Amygdala (tissue), 56 donors: ENCODE measurements around the gene SEMA4G.

Source experiments
- DNase-seq, 56 donors: peaks; one replicate each; lab custom pipeline; 2025; lab: John Stamatoyannopoulos, UW

The SEMA4G gene

DNA sequence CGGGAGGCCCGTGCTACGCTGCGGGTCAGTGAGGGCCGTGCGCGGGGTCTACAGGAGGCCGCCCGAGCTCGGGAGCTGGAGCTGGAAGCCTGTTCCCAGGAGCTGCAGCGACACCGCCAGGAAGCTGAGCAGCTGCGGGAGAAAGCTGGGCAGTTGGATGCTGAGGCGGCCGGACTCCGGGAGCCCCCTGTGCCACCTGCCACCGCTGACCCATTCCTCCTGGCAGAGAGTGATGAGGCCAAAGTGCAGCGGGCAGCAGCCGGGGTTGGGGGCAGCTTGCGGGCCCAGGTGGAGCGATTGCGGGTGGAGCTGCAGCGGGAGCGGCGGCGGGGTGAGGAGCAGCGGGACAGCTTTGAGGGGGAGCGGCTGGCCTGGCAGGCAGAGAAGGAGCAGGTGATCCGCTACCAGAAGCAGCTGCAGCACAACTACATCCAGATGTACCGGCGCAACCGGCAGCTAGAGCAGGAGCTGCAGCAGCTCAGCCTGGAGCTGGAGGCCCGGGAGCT is 37.3 kb downstream of the SEMA4G start:
- peak in 15 of 56 donors; percentile 23 to 60 (median 44) for DNase-seq

DNA sequence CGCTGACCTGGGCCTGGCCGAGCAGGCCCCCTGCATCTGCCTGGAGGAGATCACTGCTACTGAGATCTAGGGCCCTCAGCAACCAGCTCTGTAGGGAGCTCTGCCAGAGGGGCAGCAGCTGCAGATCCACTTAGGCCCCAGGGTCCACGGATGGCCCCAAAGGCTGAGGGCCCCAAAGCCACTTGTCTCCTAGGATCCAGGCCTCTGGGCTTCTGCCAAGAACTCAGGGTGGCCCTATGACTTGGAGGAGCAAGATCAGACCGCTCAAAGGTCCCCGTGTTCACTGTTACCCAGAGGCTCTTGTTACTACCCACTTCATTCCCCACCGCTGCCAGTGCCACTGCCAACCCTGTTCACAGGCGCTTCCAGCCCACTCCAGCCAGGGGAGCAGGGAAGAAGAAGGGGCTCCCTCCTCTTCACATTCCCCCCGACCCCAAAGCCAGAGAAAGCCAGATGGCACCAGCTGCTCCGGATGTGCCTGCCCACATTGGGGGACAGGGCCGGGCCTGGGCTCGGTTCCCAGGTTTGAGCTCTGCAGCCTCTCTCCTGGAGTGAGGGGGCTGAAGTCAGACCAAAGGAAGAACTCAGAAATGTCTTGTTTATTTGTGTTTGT is 37.9 kb downstream of the SEMA4G start:
- peak in 13 of 56 donors; percentile 31 to 66 (median 43) for DNase-seq

DNA sequence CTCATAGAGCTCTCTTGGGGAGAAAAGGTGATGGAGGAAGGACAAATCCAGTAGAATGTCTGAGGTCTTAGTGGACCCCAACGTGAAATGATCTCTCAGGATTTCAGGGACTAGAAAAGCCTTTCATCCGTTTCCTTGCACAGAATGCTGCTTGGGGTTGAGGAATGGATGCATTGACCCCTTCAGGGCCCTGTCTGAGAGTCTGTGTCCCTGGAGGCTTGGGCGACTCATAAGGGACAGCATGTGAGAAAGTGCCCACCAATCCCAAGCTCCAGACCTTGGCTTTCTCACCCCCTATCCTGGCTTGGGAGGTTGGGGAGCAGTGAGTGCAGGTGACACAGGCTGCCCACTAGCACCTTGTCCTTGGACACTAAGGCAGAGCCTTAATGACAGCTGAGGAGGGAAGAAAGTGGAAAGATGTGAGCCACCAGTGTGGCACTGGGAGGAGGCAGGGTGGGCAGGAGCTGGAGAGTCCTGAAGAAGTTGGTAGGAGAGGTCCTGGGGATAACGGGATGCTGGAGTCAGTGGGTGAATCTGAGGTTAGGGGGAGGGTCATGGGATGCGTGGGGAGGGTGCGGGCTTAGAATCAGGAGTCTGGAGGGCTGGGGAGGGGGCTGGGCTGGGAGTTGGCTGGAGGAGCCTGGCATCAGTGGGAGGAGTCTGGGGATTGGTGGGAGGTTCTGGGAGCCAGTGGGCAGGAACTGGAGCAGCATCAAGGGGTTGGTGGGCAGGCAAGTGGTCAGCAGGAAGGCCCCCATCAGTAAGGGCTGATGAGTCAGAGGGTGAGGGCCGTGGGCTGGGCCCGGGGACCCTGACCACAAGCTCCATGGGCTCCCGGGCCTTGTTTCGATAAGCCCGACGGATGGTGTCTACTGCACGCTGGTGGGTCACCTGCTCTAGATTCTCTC is 38.9 kb downstream of the SEMA4G start:
- peak in 30 of 56 donors; percentile 31 to 77 (median 58) for DNase-seq

DNA sequence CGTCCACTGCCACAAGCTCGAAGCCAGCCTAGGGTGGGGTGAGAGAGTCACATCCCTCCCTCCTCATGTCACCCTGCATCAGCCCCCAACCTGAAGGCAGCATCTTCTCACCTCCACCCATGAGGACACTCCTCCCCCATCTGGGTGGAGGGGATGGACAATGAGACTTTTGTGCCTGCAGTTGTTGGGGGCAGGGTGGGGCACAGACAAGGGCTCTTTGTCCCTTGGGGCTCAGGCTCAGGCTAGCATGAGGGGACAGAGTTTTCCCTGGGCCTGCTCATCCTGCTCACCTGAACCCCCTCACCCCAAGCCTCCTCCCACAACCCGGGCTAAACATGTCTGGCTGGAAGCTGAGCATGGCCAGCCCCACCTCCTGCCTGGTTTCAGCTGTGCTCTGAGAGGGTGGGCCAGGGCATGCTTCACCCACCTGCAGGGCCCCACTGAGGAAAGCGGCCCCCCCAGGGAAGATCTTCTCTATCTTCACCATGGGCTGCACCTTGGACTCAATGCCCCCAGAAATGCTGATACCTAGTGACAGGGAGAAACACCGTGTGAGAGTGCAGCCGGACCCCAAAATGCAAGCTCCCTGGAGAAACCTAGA is 39.6 kb downstream of the SEMA4G start:
- DNase-seq, result peak in 49 of 56 donors; percentile 14 to 87 (median 68)

DNA sequence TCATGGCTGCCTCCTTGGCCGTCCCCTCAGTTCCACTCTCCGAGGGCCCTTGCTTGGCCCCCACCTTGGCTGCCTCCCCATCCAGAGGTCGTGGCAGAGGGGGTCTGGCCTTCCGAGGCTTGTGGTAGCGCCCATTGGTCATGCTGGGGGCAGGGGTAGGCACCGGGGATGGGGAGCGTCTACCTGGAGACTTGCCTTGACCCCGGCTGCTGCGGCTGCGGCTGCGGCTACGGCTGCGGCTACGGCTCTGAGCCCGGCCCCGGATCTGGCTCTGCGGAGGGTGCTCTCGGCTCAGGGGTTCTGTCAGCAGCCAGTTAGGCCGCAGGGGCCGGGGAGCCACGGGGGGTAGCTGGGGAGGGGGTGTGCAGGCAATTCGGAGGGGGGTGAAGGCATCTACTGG is 41.0 kb downstream of the SEMA4G start:
- DNase-seq, result no peak

DNA sequence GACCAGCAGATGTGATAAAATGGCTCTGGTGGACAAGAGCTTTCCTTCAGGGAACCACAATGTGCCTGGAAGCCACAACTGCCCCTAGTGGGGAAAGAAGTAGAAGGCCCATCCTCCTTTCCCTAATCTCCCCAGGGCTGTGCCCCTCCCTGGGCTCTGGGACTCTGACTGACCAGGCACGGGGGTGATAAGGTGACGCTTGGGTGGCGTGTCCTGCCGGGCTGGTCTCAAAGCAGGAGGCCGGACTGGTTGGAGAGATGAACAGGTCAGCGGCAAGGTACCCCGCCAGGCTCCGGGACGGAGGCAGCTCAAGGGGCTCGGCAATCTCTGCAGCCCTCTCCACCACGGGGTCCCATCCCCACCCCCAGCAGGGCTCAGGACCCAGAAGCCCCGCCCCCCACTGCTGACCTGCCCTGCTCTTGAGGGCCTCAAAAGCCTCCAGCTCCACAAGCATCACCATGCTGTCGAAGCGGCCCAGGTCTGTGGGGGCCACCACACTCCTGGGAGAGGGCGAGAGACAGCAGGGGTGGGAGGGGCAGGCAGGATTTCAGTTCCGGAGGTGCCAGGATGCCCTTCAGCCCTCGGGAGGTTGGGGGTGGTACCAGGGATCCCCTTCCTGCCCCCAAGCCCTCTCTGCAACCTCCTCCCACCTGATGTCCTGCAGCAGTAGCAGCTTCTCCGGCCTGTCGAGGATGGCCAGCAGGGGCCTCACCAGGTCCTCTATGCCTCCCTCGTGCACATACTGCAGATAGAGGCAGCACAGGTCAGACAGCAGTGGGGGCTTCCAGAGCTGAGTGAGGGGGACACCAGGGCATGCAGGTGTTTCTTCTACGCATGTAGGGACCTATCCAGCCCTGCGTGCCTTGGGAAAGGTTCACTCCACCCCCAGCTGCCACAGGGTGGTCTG is 42.5 kb downstream of the SEMA4G start:
- peak in 10 of 56 donors; percentile 17 to 53 (median 34) for DNase-seq

DNA sequence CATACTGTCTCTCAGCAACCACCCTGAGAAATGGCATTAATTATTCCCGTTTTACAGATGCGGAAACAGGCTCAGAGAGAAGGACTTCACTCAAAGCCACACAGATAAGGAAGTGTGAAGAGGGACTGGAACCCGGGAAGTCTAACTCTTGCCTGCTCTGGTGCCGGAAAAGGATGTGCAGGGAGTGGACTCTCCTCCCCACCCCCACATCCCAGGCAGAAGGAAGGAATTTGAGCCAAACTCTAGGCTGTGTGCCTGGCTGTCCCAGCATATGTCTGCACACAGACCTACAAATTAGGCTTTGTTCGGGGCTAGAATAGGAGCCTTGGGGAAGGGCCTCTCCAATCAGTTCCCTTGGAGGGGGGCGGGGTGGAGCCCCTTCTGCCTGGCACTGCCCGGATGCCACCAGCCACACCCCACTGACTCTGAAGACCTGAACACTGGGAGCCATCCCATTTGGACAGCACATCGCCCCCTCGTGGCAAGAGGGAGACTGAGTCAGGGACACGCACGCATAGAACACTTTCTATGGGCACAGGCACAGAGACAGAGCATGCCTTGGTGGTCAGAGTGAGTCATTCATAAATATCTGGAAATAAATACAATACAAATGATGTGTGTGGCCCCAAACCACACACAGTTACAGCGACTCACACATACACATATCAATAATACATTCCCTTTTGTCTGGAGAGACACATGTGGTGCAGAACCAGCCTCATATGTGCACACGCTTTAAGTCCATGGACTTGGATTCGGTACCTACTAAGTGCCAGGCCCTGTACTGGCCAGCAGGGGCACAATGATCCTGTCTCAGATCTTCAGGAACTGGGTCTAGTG is 43.4 kb downstream of the SEMA4G start:
- DNase-seq, result peak in 55 of 56 donors; percentile 35 to 98 (median 88)

DNA sequence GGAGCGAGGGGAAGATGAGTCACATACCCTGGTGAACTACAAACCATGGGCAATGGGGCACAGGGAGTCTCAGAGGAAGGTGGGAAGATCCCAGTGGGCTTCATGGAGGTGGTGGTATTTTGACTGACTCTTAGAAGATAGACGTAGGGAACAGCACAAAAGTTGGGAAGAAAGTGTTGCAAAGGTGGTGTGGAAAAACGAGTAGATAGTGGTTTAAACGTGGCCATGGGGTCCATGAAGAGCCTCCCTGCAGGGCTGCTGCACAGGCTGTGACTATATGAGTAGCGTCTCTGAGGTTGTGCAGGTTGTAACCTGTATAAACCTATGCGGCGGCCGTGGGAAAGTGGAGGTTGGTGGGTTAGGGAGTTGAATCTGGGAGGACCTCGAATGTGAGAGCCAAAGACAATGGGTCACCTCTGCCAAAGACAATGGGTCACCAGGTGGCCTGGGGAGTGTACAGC is 44.1 kb downstream of the SEMA4G start:
- DNase-seq, result no peak

DNA sequence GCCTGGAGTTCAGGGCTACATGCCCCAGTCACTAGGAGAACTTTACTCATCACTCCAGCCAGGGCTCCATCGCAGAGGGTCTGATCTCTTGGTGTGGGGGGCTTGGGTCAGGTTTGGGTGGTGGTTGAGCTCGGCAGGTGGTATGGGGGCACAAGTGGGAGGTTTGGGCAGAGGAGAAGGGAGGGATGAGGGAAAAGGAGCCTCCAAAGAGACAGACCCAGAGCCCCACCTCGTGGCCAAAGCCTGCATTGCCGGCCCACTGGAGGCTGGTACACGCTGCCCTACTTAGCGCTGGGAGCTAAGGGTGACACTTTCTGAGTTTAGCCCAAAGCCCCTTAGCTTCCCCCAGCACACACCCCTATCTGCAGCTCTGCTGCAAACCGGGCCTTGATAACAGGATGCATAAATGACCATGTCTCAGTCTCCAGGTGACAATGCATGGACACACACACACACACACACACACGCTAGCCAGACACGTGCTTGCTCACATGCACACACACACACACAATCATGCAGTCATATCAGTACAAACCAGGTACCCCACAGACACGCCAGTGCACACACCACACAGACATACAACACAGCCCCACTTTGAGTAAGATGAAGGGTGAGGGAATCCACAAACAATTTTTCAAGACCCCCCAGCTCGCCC is 45.1 kb downstream of the SEMA4G start:
- DNase-seq, result peak in 52 of 56 donors; percentile 17 to 93 (median 64)

DNA sequence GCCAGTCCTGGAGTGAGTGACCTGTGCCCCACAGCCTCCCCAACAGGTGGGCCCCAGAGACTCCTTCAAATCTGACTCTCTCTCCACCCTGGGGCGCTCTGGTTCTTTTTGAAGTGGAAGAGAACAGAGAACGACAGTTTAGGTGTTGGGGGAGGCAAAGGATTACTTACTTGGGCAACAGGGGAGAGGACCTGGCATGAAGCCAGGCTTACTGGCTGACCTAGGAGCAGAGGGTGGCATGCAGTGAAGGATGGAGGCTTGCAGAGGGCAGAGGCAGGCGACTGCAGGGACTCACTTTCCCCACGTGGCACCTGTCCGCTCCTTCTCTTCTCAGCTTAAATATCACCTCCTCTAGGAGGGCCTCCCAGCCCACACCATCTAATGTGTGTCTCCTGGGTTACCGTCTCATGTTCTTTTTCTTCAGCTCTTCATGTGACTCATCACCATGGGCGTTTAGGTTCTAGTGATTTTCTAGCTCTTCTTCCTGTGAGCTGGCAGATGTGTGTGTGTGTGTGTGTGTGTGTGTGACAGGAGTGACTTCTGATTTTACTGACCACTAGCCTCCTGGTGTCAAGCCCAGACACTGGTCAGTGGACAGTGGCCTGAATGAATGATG is 45.8 kb downstream of the SEMA4G start:
- DNase-seq, result peak in 4 of 56 donors; percentile 7 to 31 (median 18)

DNA sequence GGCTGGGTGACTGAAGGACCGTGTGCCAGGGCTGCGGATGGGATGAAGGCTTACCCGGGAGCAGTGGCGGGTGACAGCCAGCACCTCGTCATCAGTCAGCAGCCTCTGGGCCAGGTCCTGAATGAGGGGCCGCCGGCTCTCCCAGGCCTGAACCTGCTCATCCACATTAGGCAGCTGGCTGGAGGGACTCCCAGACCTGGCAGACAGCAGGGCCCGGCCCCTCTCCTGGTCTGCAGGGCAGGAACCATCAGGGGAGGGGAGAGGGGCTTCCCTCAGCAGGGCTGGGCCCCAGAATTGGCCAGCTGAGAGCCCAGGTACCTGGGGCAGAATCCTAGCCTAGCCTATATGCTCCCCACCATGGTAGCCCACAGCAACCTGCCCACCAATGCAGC is 46.3 kb downstream of the SEMA4G start:
- no peak for DNase-seq

DNA sequence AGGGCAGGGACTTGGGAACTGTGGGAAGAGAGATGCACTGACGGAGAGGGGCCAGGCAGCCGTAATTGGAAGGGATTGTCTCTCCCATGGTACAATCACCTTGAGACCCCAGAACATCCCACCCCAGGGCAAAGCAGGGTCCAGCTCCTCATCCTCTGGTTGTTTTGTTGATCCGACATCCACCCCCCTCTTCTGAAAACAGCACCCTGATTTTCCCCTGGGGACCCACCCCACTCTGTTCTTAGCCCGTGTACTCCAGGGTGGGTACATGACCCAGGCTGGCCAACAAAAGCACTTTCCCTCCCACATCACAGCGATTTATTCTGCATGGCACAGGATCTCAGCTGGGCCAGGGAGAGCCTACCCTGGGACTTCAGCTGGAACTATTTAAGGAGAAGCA is 47.5 kb downstream of the SEMA4G start:
- no peak for DNase-seq

DNA sequence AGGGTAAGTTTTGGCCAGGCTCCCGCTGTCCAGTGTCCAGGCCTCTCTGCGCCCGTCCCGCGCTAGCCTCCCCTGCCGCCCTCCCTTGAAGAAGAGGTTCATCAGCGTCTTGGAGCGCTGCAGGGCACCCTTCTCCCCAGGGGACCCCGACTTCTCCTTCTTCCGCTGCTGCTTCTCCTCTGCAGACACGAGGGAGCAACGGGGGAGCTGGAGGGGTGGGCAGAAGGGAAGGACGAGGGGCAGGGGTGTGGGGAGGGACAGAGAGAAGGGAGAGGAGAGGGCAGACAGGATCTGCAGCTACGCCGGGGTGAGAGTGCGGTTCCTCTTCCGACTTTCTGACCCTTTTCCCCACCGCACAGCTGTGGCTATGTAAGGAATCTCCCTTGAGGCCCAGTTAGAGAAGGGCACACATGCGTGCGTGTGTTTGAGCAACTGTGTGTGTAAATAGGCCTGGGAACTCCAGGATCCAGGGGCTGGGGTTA is 48.9 kb downstream of the SEMA4G start:
- DNase-seq, result no peak

DNA sequence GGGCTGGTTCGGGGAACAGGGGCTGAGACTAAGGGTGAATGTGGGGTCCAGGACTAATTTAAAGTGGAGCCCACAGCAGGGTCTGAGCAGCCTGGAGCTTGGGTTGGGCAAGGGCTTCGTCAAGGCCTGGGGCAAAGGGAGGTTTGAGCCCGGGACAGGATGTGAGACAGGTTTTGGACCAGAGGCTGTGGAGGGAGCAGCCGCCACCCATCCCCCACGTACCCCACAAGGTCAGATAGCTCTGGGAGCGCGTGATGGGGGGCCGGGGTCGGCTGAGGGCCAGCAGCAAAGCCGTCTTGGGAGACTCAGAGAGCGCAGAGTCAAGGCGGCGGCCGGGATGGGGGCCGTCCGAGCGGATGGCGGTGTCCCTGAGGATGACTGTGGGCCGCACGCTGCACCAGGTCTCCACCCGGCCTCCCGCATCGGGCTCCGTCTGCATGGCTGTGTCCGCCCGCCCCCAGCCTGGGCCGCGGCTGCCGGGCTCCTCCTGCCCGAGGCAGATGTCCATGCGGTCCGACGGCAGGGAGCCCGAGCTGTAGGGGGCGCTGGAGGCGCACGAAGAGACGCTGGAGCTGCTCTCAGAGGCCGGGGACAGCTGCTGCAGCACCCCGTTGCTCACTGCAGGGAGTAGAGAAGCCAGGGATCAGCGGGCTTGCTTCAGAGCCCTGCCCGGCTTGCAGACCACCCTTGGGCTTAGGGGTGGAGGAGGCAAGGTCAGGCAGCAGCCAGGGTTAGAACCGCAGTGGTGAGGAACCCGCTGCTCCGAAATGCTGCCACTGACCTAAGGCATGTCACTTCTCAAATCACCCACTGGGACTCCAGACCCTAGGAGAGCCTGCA is 49.5 kb downstream of the SEMA4G start:
- peak in 55 of 56 donors; percentile 4 to 91 (median 61) for DNase-seq
